PC-9 (cell line): ENCODE measurements around the gene LYSMD3. TPM values are rescaled to one million over a fixed set of nuclear protein-coding genes. Genes with fewer than 3 reads are reported as not detected.

Experiments used
- BruUV-seq: library from RNA; stranded (reverse); fragments of 400-500 nt; replicated peaks from 2 replicates; lab custom pipeline; 2021; lab: Mats Ljungman, UMichigan
- CTCF ChIA-PET: fragments of 300-600 bp; sonication (Branson Sonifier 250); formaldehyde crosslinking; loops from one replicate; lab custom pipeline; 2022; ENCODE audit warnings: antibody characterized with exemption; lab: Charles Lee
- POLR2A ChIA-PET: fragments of 300-600 bp; sonication (Branson Sonifier 250); formaldehyde crosslinking; loops from one replicate; lab custom pipeline; 2022; ENCODE audit warnings: antibody characterized with exemption; ENCODE audit not compliant: unreplicated experiment; lab: Charles Lee
- DNase-seq, 2 experiments: peaks; one replicate each; pipeline versions ENCODE4 v3.0.0 to v3.0.0-alpha.2; 2015 to 2022; ENCODE audit warnings: mixed read lengths in 1 of 2
- H2AFZ ChIP-seq: fragments of 200-600 bp; sonication (generic); 2 replicates; pipeline ENCODE4 v1.8.1; 2017; ENCODE audit warnings: antibody characterized with exemption
- H3F3A ChIP-seq: fragments of 200-600 bp; sonication (generic); 2 replicates; pipeline ENCODE4 v1.8.1; 2017; ENCODE audit warnings: antibody characterized with exemption, mild to moderate bottlenecking, low read depth; ENCODE audit not compliant: insufficient read depth
- H3K27ac ChIP-seq: fragments of 200-600 bp; sonication (generic); 2 replicates; pipeline ENCODE4 v1.6.1; 2016; ENCODE audit warnings: mixed run types
- H3K27me3 ChIP-seq: fragments of 200-600 bp; sonication (generic); 2 replicates; pipeline ENCODE4 v1.6.1; 2016; ENCODE audit warnings: low read depth, mixed run types; ENCODE audit not compliant: insufficient read depth
- H3K36me3 ChIP-seq: fragments of 200-600 bp; sonication (generic); 2 replicates; pipeline ENCODE4 v1.6.1; 2016; ENCODE audit warnings: low read depth, mixed run types
- H3K4me1 ChIP-seq: fragments of 200-600 bp; sonication (generic); replicated peaks from 2 replicates; pipeline ENCODE4 v1.6.1; 2016; ENCODE audit warnings: mixed run types; ENCODE audit not compliant: insufficient read depth
- H3K4me2 ChIP-seq: fragments of 200-600 bp; sonication (generic); 2 replicates; pipeline ENCODE4 v1.6.1; 2017; ENCODE audit warnings: mixed run types
- H3K4me3 ChIP-seq: fragments of 200-600 bp; sonication (generic); 2 replicates; pipeline ENCODE4 v1.6.1; 2016; ENCODE audit warnings: mixed run types
- H3K79me2 ChIP-seq: fragments of 200-600 bp; sonication (generic); 2 replicates; pipeline ENCODE4 v1.6.1; 2017; ENCODE audit warnings: low read depth, mixed run types
- H3K9me2 ChIP-seq: fragments of 200-600 bp; sonication (generic); 2 replicates; pipeline ENCODE4 v1.8.1; 2017; ENCODE audit warnings: mild to moderate bottlenecking; ENCODE audit not compliant: insufficient read depth
- H3K9me3 ChIP-seq: fragments of 200-600 bp; sonication (generic); 2 replicates; pipeline ENCODE4 v1.8.1; 2016; ENCODE audit warnings: low read depth; ENCODE audit not compliant: insufficient read depth
- H4K20me1 ChIP-seq: fragments of 200-600 bp; sonication (generic); 2 replicates; pipeline ENCODE4 v1.8.1; 2017; ENCODE audit not compliant: insufficient read depth
- EZH2 ChIP-seq: fragments of 200-600 bp; sonication (generic); IDR thresholded peaks from 2 replicates; pipeline ENCODE4 v1.8.0; 2017; ENCODE audit warnings: antibody characterized with exemption, low read depth
- intact Hi-C: fragments of 100-400 bp; cut with micrococcal nuclease; formaldehyde crosslinking; loops from one replicate; pipeline ENCODE4 v1.10.0; 2022; ENCODE audit not compliant: unreplicated experiment
- total RNA-seq: library from RNA; stranded (reverse); gene quantifications from 2 replicates; pipeline ENCODE4 v1.2.3, GENCODE V29; 2021
- TF ChIP-seq, protein P1 (sequence below): fragments of 200-600 bp; sonication (generic); conservative IDR thresholded peaks from 2 replicates; pipeline ENCODE4 v1.6.1; 2017; ENCODE audit warnings: mixed run types, antibody characterized with exemption, mild to moderate bottlenecking, moderate library complexity

LYSMD3 gene
- total RNA-seq, 1 experiment from 2014 or later = 10.6 TPM

DNA sequence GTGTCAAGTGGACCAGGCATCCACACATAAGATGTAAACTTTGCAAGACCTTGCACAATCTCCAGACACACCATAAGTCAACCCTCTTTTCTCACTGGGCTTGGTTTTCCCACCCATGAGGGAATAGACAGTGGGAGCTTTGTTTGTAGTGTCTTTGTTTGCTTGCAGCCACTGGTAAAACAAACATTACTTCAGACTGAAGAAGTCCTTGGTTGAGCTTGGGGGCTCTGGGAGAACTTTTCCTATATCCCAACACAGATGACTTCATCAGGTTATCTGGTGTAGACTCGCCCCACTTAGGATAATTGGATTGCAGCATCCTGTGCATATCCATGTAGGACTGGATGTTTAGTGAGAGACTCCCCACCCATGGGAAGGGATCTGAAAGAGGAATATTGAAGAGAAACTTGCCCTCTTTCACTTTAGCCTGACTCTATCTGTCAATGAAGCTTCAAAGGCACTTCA, 17.7 kb upstream of the LYSMD3 start:
- no peaks in the 10 kb centered on the region for H3K36me3 ChIP-seq
- H3K9me3 ChIP-seq = no peaks in the 10 kb centered on the region
- ChIA-PET POLR2A (no interaction called here), CTCF (no interaction called here)
- 0 out of 2 replicates have a peak overlapping the region, but pooled peaks have one; percentile 54 for H3K4me2 ChIP-seq
- H2AFZ ChIP-seq = no peak overlapping the region
- no peak overlapping the region for H3K4me3 ChIP-seq
- no peak overlapping the region for H3K27ac ChIP-seq
- peaks cover 23% of the 10 kb centered on the region for H3K4me1 ChIP-seq
- intact Hi-C loops = no loop called here
- H3F3A ChIP-seq = peaks cover 12% of the 10 kb centered on the region
- H3K9me2 ChIP-seq = no peaks in the 10 kb centered on the region
- no peaks in the 10 kb centered on the region for H4K20me1 ChIP-seq
- TF ChIP-seq EZH2 = no peak
- TF ChIP-seq, protein P1, sequence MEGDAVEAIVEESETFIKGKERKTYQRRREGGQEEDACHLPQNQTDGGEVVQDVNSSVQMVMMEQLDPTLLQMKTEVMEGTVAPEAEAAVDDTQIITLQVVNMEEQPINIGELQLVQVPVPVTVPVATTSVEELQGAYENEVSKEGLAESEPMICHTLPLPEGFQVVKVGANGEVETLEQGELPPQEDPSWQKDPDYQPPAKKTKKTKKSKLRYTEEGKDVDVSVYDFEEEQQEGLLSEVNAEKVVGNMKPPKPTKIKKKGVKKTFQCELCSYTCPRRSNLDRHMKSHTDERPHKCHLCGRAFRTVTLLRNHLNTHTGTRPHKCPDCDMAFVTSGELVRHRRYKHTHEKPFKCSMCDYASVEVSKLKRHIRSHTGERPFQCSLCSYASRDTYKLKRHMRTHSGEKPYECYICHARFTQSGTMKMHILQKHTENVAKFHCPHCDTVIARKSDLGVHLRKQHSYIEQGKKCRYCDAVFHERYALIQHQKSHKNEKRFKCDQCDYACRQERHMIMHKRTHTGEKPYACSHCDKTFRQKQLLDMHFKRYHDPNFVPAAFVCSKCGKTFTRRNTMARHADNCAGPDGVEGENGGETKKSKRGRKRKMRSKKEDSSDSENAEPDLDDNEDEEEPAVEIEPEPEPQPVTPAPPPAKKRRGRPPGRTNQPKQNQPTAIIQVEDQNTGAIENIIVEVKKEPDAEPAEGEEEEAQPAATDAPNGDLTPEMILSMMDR = no peak
- no TSS peak for BruUV-seq
- DNase-seq = no peak
- no peaks in the 10 kb centered on the region for H3K79me2 ChIP-seq
- H3K27me3 ChIP-seq = peaks cover 64% of the 10 kb centered on the region

DNA sequence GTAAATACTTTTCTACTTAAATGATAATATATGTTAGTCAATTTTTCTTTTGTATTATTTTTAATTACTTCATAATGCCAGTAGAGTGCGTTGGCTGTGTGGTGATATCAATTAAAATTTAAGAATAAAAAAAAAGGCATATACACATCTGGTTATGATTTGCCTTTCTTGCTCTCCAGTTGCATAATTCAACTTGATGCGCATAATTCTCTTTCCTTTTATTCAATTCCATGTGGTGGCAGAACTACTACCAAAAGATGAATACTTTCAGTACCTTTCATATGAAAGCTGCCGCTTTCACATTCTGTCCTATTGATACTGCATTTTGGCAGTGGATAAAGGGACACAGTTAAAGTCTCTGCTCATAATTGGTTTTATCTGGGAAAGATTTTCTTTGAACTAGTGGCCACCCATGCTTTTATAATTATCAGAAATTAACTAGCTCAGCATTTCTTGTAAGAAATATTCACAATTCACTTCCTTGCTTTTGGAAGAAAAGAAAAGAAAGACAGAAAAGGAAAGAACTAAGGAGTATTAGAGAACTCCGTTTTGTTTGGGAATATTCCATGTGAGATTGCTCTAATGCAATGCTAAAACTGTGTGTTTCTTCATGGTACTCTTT, 16.9 kb upstream of the LYSMD3 start:
- TF ChIP-seq EZH2 = no peak
- TF ChIP-seq, protein P1 = no peak
- BruUV-seq = no TSS peak
- Histone ChIP-seq H3K4me1 (peaks cover 23% of the 10 kb centered on the region), H3K9me2 (no peaks in the 10 kb centered on the region), H3K27ac (no peak overlapping the region), H3K9me3 (no peaks in the 10 kb centered on the region), H3K36me3 (no peaks in the 10 kb centered on the region), H4K20me1 (no peaks in the 10 kb centered on the region), H2AFZ (no peak overlapping the region), H3K27me3 (peaks cover 58% of the 10 kb centered on the region), H3K79me2 (no peaks in the 10 kb centered on the region), H3K4me2 (no peak overlapping the region), H3F3A (peaks cover 12% of the 10 kb centered on the region), H3K4me3 (no peak overlapping the region)
- DNase-seq = no peak
- intact Hi-C loops = no loop called here
- CTCF ChIA-PET = interaction anchor here (0.5 kb wide), 1 partner anchor 1832 kb away, joined by 3 read pairs; no protein-coding TSS in a partner anchor
- POLR2A ChIA-PET = no interaction called here

DNA sequence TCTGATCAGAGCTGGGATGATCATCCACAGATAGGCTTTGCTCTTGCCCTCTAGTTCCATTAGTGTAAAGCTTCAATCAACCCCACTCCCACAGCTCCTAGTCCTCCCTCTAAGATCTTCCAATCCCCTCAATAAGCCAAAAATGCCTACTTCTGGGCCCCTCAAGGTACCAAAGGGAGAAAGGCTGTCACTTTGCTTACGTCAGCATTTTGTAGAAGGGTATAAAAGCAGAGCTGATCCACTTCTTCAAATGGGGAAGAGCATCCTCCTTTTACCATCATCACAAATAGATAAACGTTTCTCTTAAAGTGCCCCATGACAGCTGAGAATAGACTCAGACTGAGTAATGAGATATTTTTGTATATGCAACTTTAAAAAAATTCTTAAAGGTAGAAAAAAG, 16.1 kb upstream of the LYSMD3 start:
- Histone ChIP-seq H4K20me1 (no peaks in the 10 kb centered on the region), H3K9me3 (no peaks in the 10 kb centered on the region), H2AFZ (no peak overlapping the region), H3K27me3 (peaks cover 52% of the 10 kb centered on the region), H3K4me3 (no peak overlapping the region), H3K4me2 (no peak overlapping the region), H3K36me3 (no peaks in the 10 kb centered on the region), H3K4me1 (peaks cover 23% of the 10 kb centered on the region), H3K79me2 (no peaks in the 10 kb centered on the region), H3K9me2 (no peaks in the 10 kb centered on the region), H3F3A (peaks cover 12% of the 10 kb centered on the region), H3K27ac (no peak overlapping the region)
- no peak for DNase-seq
- intact Hi-C loops = no loop called here
- BruUV-seq = no TSS peak
- POLR2A ChIA-PET = no interaction called here
- CTCF ChIA-PET = no interaction called here
- TF ChIP-seq, protein P1 = no peak
- TF ChIP-seq EZH2 = no peak
